Renal pelvis (tissue), 4 donors: ENCODE results near the gene SYPL1. TPM values are rescaled to one million over a fixed set of nuclear protein-coding genes. Genes with fewer than 3 reads are reported as not detected.

ENCODE experiments used
- DNase-seq: peaks from one replicate; pipeline ENCODE4 v3.0.0-alpha.2; 2013
- polyA plus RNA-seq, 3 donors: library from polyadenylated mRNA; unstranded; fragments of 120-200 nt; gene quantifications; one replicate each; pipeline ENCODE4 v1.2.1, GENCODE V29; 2013; ENCODE audit not compliant: insufficient read length in 3 of 3

Gene SYPL1
- polyA plus RNA-seq, 3 donors: 114 to 137 (median 128) TPM

DNA sequence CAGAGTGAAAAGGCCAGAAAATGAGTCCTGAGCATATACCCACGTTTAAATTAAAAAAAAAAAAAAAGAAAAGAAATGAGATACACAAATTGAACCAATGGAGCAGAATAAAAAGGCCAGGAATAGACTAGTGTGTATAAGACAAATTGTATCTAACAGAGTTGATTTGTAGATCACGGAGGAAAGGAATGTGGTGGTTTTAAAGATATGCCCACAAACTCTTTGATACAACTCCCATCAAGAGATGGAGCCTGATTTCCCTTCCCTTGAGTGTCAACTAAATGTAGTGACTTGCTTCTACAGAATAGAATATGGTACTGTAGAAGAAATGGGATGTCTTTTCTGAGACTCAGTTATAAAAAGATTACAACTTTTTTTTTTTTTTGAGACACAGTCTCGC is 10.4 kb downstream of the SYPL1 start:
- DNase-seq: no peak

DNA sequence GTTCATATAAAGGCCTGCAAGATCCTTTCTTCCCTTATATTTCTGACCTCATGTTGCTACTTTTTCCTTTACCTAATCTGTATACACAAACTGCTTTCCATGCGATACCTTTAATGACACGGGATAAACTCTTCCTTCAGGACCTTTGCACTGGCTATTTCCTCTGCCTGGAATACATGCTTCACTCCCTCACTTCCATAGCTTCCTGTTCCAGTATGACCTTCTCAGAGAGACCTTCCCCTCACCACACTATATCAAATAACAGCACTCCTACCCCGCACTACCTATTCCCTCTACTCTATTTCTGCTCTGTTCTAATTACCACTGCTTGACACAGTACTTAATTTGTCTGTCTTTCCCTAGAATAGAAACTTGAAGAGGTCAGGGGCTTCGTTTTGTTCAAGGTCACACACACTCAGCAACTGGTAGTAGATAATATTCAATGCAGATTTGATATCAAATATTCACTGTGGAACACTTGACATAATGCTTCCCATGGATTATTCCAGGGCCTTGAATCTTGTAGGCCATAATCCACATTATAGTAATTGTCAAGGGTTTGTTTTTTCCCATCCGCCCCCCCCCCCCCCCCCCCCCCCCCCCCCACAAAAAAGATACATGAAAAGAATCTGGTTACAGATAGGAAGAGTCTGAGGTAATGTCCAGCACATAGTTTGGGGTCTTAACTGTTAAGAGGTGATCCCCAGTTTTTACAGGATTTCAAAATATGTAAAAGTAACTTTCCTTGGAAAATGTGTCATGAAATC is 11.1 kb downstream of the SYPL1 start:
- no peak for DNase-seq

DNA sequence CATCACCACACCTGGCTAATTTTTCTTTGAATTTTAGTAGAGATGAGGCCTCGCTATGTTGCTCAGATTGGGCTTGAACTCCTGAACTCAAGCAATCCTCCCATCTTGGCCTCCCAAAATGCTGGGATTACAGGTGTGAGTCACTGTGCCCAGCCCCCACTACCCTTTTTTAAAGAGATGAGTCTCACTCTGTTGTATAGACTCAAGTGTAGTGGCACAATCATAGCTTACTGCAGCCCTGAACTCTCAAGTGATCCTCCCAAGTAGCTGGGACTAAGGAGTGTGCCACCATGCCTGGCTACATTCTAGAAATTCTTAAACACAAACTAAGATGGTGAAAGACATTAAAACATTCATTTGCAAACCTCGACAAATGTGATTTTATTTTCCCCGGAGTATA is 12.6 kb downstream of the SYPL1 start:
- no peak for DNase-seq

DNA sequence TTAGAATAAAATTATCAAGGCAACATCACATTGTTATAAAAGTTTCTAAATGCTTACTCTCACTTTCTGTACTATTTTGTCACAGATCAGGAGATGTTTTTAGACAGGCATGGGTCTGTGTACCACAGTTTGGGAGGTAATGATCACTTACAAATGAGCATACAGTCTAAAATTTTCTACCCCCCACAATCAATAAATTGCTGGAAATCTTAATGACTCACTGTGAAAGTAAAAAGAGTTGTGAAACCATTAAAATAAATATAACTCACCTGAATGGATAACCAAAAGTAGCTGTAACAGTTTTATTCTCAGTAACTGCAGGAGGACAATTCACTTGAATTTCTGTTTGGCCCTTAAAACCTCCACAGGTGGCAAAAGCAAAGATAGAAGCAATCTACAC is 13.2 kb downstream of the SYPL1 start:
- no peak for DNase-seq

DNA sequence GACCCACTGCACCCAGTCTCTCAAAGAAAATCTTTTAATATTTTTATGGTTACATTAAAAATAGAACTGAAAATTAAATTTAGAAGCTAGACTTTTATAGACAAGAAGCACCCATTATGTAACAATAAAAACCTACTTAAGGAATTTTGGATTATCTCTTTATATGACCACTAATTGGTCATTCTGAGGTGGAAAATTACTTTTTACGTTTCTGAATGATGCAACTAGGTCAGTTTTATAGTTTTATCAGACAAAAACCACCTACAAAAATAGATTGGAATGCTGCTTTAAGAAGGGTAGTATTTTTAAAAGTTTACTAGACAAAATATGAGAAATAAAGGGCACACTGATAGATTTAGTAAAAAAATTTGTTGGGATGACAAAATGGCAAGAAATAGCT is 16.5 kb downstream of the SYPL1 start:
- no peak for DNase-seq

GRCh38 chr7:106094780-106095179 is 17.3 kb downstream of the SYPL1 start:
- DNase-seq: no peak

DNA sequence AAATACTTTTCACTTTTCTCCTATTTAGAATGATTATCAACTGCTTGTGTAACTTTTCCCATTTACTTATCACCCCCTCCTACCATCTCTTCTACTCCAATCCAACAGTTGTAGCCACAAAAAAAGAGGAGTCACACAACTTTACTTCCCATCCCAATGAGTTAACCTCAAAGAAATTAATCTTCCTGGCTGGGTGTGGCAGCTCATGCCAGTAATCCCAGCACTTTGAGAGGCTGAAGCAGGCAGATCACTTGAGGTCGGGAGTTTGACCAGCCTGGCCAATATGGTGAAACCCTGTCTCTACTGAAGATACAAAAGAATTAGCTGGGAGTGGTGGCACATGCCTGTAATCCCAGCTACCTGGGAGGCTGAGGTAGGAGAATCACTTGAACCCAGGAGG is 19.9 kb downstream of the SYPL1 start:
- no peak for DNase-seq

DNA sequence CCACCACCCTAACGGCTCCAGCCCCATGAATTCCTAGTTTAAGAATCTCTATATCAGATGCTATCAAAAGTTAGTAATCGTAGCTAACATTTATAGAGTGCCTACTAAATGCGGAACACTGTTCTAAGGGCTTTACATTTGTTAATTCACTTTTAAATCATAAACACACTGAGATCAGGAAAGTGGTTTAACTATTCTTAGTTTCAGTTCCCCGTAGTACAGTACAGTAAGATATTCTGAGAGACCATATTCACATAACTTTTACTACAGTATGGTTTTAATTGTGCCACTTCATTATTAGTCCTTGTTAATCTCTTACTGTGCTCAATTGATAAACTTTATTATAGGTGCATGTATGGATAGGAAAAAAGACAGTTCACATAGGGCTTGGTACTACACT is 22.5 kb downstream of the SYPL1 start:
- no peak for DNase-seq

- DNase-seq: no peak
Observed at GRCh38 chr7:106088014-106088413, 24.1 kb downstream of the SYPL1 start.

- DNase-seq: no peak
Observed at GRCh38 chr7:106086062-106086461, 26.1 kb downstream of the SYPL1 start.

- DNase-seq: no peak
Observed at GRCh38 chr7:106085015-106085414, 27.1 kb downstream of the SYPL1 start.

DNA sequence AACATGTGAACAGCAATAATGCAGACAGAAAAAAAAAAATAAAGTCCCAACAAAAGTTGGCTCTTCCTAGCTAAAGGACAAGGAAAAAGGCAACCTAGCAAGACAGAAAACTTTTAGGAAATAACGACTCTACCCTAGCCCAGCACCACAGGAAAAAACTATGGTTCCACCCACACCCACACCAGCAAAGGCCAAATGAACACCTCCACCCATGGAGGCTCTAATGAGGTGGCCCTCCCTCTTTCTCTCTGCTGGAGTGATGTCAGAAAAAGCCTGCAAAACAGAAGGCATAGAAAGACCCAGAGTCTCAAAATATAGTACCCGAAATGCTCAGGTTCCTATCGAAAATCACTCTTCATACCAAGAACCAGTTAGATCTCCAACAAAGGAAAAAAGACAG is 28.4 kb downstream of the SYPL1 start:
- no peak for DNase-seq

DNA sequence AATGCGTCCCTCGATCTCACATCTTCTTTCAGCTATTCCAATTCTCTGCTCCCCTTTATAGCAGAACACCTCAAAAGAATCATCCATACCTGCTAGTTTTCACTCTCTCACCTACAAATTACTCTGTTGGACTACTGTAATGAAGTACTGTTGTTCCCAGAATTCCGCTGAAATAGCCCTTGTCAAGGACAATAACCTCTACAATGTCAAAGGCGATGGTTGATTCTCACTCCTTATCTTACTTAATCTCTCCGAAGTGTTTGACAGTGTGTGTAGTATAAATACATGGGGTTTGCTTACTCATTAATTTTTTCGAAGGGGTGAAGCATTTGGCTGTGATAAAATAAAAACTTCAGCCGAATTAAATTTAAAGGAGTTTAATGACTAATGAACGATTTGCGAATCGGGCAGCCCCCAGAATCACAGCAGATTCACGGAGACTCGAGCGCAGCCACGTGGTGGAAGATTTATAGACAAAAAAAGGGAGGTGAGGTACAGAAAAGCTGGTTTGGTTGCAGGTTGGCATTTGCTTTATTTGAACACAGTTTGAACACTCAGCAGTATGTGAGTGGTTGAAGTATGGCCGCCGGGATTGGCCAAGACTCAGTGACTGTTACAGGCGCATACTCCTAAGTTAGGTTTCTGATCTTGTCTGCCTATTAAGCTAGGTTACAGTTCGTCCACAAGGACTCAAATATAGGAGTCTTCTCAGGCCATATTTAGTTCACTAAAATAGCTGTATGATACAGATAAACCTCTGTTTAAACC is 29.8 kb downstream of the SYPL1 start:
- no peak for DNase-seq

DNA sequence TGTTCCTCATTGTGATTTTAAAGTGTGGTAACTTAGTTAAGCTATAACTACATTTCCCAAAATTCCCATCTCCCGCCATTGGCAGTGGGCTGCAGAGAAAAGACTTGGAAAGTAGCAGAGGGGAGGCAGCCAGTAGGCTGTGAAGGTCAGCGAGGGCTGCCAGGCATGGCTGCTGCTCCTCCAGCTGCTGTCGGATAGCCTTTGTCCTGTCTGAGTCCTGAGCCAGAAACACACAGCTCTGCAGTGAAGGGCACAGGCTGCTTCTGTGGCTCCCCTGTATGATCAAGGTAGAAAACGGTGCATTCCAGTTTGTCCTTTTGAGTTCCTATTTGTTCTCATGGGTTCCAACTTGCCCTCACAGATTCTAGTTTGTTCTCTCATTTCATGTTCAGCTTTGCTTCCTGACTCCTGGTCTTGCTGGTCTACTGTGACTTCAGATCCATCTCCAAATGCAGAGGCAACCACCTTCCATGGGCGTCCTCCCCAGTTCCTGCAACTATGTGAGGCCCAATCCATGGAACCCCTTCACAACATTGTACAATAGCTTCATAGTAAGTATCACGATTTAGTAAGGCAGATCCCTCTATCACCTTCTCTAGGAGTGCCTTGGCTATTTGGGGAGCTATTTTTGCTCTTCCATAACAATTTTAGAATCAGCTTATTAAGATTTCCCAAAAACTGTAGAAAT is 31.7 kb downstream of the SYPL1 start:
- no peak for DNase-seq

DNA sequence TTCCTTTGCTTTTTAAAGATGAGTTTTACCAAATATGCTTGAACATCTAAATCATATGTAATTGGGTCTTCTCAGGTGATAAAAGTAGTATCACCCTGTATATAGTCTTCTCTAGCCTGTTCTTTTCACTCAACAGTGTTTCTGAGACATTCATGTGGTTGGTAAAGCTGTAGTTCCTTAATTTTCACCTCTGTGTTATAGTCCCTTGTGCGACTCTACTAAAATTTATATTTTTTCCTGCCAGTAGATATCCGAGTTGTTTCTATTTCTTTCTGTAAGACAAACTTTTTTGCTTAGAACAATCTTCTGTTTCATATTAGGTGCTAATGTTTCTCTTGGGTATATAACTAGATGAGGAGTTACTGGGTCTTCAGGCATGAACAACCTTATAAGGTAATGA is 35.6 kb downstream of the SYPL1 start:
- no peak for DNase-seq

- no peak for DNase-seq
Observed at GRCh38 chr7:106075937-106076336, 36.2 kb downstream of the SYPL1 start.

- no peak for DNase-seq
Observed at GRCh38 chr7:106074257-106074656, 37.9 kb downstream of the SYPL1 start.

DNA sequence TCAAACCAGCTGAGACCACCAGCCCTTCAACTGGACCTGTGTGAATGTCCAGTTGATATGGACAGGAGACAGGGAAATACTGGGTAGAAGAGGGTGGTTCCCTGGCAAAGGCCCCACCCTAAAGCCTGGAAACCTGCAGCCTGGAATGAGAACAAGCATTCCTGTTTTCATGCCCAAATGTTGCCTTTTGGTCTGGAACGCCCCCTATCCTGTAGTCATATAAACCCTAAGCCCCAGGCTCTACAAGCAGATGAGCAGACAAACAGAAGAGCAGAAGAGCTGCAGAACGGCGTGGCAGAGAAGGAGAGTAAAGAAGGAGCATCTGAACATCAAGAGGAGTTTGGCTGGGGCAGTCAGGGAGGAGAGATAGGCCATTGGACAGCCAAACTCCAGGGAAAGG is 38.4 kb downstream of the SYPL1 start:
- no peak for DNase-seq

- DNase-seq: no peak
Observed at GRCh38 chr7:106072715-106073091, 39.4 kb downstream of the SYPL1 start.

- DNase-seq: no peak
Observed at GRCh38 chr7:106071999-106072714, 40.0 kb downstream of the SYPL1 start.

DNA sequence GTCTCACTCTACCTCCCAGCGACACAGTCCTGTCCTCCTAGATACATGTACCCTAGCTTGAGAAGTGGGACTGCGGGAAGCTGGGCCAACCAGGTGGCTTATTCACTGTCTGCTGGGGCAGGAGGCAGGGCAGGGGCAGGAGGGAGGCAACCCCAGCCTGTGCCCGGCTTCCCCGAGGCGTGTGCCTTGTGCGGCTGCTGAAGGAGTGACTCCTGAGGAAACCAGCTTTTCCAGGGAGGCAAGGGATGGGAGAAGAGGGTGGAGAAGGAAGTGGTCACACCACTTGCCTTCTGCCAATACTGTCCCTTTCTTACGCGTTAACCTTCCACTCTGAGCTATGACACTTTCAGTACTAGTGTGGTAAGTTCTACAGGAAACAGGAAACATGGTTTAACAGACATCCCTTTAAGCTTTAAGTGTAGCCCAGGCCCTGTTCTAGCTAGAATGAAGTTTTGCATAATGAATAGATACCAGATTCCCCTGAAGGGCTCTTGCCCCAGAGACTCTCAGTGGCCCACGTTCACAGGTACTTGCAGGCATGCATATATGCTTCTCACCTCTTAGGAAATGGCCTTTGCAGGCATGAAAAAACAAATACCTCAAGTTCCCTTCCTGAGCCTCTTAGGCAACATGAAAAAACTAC is 40.6 kb downstream of the SYPL1 start:
- DNase-seq: no peak
